Measurements from ENCODE around the gene MEST. TPM values are rescaled to one million over a fixed set of nuclear protein-coding genes. Genes with fewer than 3 reads are reported as not detected.

Gene MEST
- total and polyA plus RNA-seq, 10 of the 15 experiments (the other 5 are each of a cell fraction or from before 2014, with no cell fraction given) = 1.0 to 18.2 (median 8.2) TPM

DNA sequence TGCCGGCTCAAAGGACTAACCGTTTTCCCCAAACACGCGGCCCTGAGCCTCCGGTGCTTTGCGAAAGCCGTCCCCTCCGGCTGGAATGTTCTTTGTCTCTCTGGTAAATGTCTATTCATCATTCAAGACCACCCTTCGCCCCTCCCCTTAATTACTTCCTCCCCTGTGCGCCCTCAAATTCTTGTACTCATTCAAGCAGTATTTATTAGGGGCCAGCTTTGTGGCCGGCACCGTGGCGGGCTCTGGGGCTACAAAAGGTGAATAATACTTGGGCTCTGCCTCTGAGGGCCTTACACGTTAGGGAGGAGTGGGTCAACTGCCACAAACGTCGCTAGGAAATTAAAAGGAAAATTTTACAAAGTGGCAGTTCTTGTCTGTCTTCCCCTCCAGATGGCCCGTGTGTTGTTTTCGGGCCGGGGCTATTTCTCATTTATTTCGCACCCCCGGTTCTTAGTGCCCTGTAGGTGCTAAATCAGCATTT is 1.5 kb upstream of the MEST start:
- Histone ChIP-seq H3K9ac (ENCODE audit: control insufficient read depth, insufficient read depth, low read length) (no peak overlapping the region), H3K27ac (ENCODE audit: control insufficient read depth, insufficient read depth) (no peak overlapping the region), H3K4me1 (ENCODE audit: control insufficient read depth, insufficient read depth, low read length) (peaks cover 11% of the 10 kb centered on the region), H3K4me2 (ENCODE audit: control insufficient read depth, insufficient read depth) (peak overlapping the region; percentile 83; the same call in 1 of the 2 replicates), H2AFZ (ENCODE audit: control insufficient read depth, low read depth, low read length) (no peak overlapping the region), H3K27me3 (replicated peaks in 1 of 2; ENCODE audit: control insufficient read depth in 2 of 2, insufficient read depth in 2 of 2, low read length in 1 of 2) (no peaks in the 10 kb centered on the region; a peak in 2 of 4 replicates), H3K79me2 (ENCODE audit: control insufficient read depth, insufficient read depth, low read length) (no peaks in the 10 kb centered on the region), H4K20me1 (ENCODE audit: control insufficient read depth, insufficient read depth) (no peaks in the 10 kb centered on the region), H3K4me3 (no peak overlapping the region), H3K9me3 (replicated peaks; ENCODE audit: control insufficient read depth, insufficient read depth, low read length) (no peaks in the 10 kb centered on the region; the same call in 2 of the 3 replicates), H3K36me3 (ENCODE audit: control insufficient read depth in 2 of 2, insufficient read depth in 2 of 2, low read length in 1 of 2) (no peaks in the 10 kb centered on the region)
- ATAC-seq (no peak), FAIRE-seq (no peak), DNase-seq (ENCODE audit: low read depth, low spot score) (no peak)
- RAD21 ChIA-PET (ENCODE audit: unreplicated experiment) = no interaction called here
- TF ChIP-seq TCF12 (IDR thresholded peaks at IDR 0.05; ENCODE audit: low read depth, low read length) (no peak), FOXK2 (IDR thresholded peaks at IDR 0.05) (no peak), RBBP5 (conservative IDR thresholded peaks at IDR 0.05) (no peak), NBN (IDR thresholded peaks at IDR 0.05) (no peak), CHD2 (IDR thresholded peaks at IDR 0.05; ENCODE audit: borderline replicate concordance, low read depth, low read length) (no peak), SP1 (IDR thresholded peaks at IDR 0.05; ENCODE audit: low read depth, low read length) (no peak), SMARCA5 (IDR thresholded peaks at IDR 0.05) (no peak), SRF (IDR thresholded peaks at IDR 0.05; ENCODE audit: low read depth in 2 of 2, low read length in 2 of 2) (no peak), SMC3 (IDR thresholded peaks at IDR 0.05; ENCODE audit: borderline replicate concordance, low read length) (no peak), TARDBP (IDR thresholded peaks at IDR 0.05; ENCODE audit: borderline replicate concordance) (no peak), SUPT20H (IDR thresholded peaks at IDR 0.05; ENCODE audit: borderline replicate concordance, control insufficient read depth, low read depth, low read length) (no peak), CREB1 (IDR thresholded peaks at IDR 0.05; ENCODE audit: low read depth) (no peak)
- TF ChIP-seq, protein P1, sequence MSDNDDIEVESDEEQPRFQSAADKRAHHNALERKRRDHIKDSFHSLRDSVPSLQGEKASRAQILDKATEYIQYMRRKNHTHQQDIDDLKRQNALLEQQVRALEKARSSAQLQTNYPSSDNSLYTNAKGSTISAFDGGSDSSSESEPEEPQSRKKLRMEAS (IDR thresholded peaks at IDR 0.05; ENCODE audit: low read depth, low read length) = no peak
- TF ChIP-seq, protein P2, sequence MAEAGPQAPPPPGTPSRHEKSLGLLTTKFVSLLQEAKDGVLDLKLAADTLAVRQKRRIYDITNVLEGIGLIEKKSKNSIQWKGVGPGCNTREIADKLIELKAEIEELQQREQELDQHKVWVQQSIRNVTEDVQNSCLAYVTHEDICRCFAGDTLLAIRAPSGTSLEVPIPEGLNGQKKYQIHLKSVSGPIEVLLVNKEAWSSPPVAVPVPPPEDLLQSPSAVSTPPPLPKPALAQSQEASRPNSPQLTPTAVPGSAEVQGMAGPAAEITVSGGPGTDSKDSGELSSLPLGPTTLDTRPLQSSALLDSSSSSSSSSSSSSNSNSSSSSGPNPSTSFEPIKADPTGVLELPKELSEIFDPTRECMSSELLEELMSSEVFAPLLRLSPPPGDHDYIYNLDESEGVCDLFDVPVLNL (IDR thresholded peaks at IDR 0.05; ENCODE audit: low read depth, low read length) = no peak
- TF ChIP-seq, protein P3, sequence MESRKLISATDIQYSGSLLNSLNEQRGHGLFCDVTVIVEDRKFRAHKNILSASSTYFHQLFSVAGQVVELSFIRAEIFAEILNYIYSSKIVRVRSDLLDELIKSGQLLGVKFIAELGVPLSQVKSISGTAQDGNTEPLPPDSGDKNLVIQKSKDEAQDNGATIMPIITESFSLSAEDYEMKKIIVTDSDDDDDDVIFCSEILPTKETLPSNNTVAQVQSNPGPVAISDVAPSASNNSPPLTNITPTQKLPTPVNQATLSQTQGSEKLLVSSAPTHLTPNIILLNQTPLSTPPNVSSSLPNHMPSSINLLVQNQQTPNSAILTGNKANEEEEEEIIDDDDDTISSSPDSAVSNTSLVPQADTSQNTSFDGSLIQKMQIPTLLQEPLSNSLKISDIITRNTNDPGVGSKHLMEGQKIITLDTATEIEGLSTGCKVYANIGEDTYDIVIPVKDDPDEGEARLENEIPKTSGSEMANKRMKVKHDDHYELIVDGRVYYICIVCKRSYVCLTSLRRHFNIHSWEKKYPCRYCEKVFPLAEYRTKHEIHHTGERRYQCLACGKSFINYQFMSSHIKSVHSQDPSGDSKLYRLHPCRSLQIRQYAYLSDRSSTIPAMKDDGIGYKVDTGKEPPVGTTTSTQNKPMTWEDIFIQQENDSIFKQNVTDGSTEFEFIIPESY (IDR thresholded peaks at IDR 0.05) = no peak
- WGBS (ENCODE audit: insufficient coverage, insufficient replicate concordance, low lambda C conversion rate, missing lambda C conversion rate) = 71% methylated on average over 21 of the region's 21 CpGs
- CTCF ChIA-PET = no interaction called here
- SMC1A ChIA-PET (ENCODE audit: uncharacterized antibody, unreplicated experiment) = no interaction called here
- BruUV-seq (replicated peaks) = no TSS peak
- in situ Hi-C loops (cut with MboI) (no loop called here), intact Hi-C loops (cut with micrococcal nuclease; ENCODE audit: unreplicated experiment) (loop anchor here (5.0 kb wide), 1 partner anchor 248 kb away; no protein-coding TSS in a partner anchor)
- POLR2A ChIA-PET = no interaction called here

Data from GM12878 (cell line).